Mesendoderm (in vitro differentiated cells): Measurements from ENCODE around the gene MAP3K13.
"Not testable (repeated sequence)": the region's sequence is repeated elsewhere in the genome, so short reads cannot be mapped to it uniquely, and the experiment has no call there.

ENCODE experiments used
- DNase-seq: peaks from one replicate; pipeline ENCODE4 v3.0.0; 2013
- H2AK5ac ChIP-seq: 2 replicates; pipeline ENCODE4 v1.6.1; 2013; ENCODE audit warnings: low read length, inconsistent platforms
- H2BK120ac ChIP-seq: 2 replicates; pipeline ENCODE4 v1.6.1; 2013; ENCODE audit warnings: low read depth, mild to moderate bottlenecking, low read length, moderate library complexity, mixed read lengths
- H2BK15ac ChIP-seq: replicated peaks from 2 replicates; pipeline ENCODE4 v1.6.1; 2013; ENCODE audit warnings: low read depth, mild to moderate bottlenecking, moderate library complexity
- H2BK5ac ChIP-seq: 2 replicates; pipeline ENCODE4 v1.6.1; 2013; ENCODE audit warnings: low read length, inconsistent platforms
- H3K18ac ChIP-seq: 2 replicates; pipeline ENCODE4 v1.6.1; 2013; ENCODE audit warnings: mild to moderate bottlenecking, low read length, mixed read lengths
- H3K23ac ChIP-seq: one replicate; pipeline ENCODE4 v1.6.1; 2013; ENCODE audit warnings: low read length
- H3K27ac ChIP-seq: 2 replicates; pipeline ENCODE4 v1.5.1; 2013; ENCODE audit warnings: low read depth, mild to moderate bottlenecking, inconsistent platforms, low read length, moderate library complexity
- H3K27me3 ChIP-seq: 2 replicates; pipeline ENCODE4 v1.6.1; 2013; ENCODE audit warnings: low read length, control low read depth, mild to moderate bottlenecking, inconsistent platforms; ENCODE audit not compliant: insufficient read depth, poor library complexity
- H3K36me3 ChIP-seq: 2 replicates; pipeline ENCODE4 v1.6.1; 2013; ENCODE audit warnings: low read length, inconsistent platforms; ENCODE audit not compliant: control insufficient read depth, insufficient read depth
- H3K4ac ChIP-seq: one replicate; pipeline ENCODE4 v1.6.1; 2013; ENCODE audit warnings: low read depth, mild to moderate bottlenecking, low read length, moderate library complexity
- H3K4me1 ChIP-seq: 2 replicates; pipeline ENCODE4 v1.6.1; 2013; ENCODE audit warnings: low read depth, low read length, inconsistent platforms; ENCODE audit not compliant: control insufficient read depth
- H3K4me2 ChIP-seq: 2 replicates; pipeline ENCODE4 v1.6.1; 2013; ENCODE audit warnings: low read length
- H3K4me3 ChIP-seq: 2 replicates; pipeline ENCODE4 v1.5.1; 2013; ENCODE audit warnings: mild to moderate bottlenecking, low read length
- H3K56ac ChIP-seq: one replicate; pipeline ENCODE4 v1.6.1; 2013; ENCODE audit warnings: low read length
- H3K79me1 ChIP-seq: 2 replicates; pipeline ENCODE4 v1.6.1; 2013; ENCODE audit warnings: low read length, inconsistent platforms
- H3K79me2 ChIP-seq: 2 replicates; pipeline ENCODE4 v1.6.1; 2013; ENCODE audit warnings: mild to moderate bottlenecking, low read length; ENCODE audit not compliant: control insufficient read depth, insufficient read depth
- H3K9ac ChIP-seq: 2 replicates; pipeline ENCODE4 v1.6.1; 2013; ENCODE audit warnings: low read length, inconsistent platforms
- H4K5ac ChIP-seq: one replicate; pipeline ENCODE4 v1.6.1; 2013; ENCODE audit warnings: low read length
- H4K8ac ChIP-seq: one replicate; pipeline ENCODE4 v1.6.1; 2013; ENCODE audit warnings: low read depth, mild to moderate bottlenecking, control low read depth, low read length, moderate library complexity
- WGBS: extraction: QIAGEN DNeasy Blood & Tissue Kit; methylation state at CpG from one replicate; pipeline ENCODE4 v1.1.7; 2013; ENCODE audit warnings: low lambda C conversion rate, missing lambda C conversion rate; ENCODE audit not compliant: insufficient coverage; ENCODE audit errors: extremely low coverage; 5-methylcytosine and 5-hydroxymethylcytosine counted together

Gene MAP3K13

GRCh38 chr3:185361920-185362319 lies 1.0 kb upstream of the MAP3K13 start:
- no peak overlapping the region for H4K8ac ChIP-seq
- H2BK5ac ChIP-seq, result no peak overlapping the region
- no peak overlapping the region for H3K56ac ChIP-seq
- H3K27ac ChIP-seq, result no peak overlapping the region
- no peaks in the 10 kb centered on the region for H3K36me3 ChIP-seq
- H3K23ac ChIP-seq, result no peak overlapping the region
- H3K79me1 ChIP-seq, result no peaks in the 10 kb centered on the region
- no peak for DNase-seq
- H4K5ac ChIP-seq, result no peak overlapping the region
- H3K27me3 ChIP-seq, result peaks cover 4% of the 10 kb centered on the region
- no peak overlapping the region for H3K9ac ChIP-seq
- H3K4ac ChIP-seq, result no peak overlapping the region
- H3K4me2 ChIP-seq, result no peak overlapping the region
- H2AK5ac ChIP-seq, result no peak overlapping the region
- no peak overlapping the region for H3K18ac ChIP-seq
- H2BK15ac ChIP-seq, result no peak overlapping the region
- H3K4me3 ChIP-seq, result no peak overlapping the region
- no peaks in the 10 kb centered on the region for H3K4me1 ChIP-seq
- H2BK120ac ChIP-seq, result no peak overlapping the region
- WGBS, result no CpG with 5 or more reads among the region's 2 CpGs
- no peaks in the 10 kb centered on the region for H3K79me2 ChIP-seq

- no peak overlapping the region for H2BK120ac ChIP-seq
These were observed 797 bp downstream of the MAP3K13 start for GRCh38 chr3:185363662-185364203.

GRCh38 chr3:185365291-185366073 lies 2.5 kb downstream of the MAP3K13 start:
- no peaks in the 10 kb centered on the region for H3K36me3 ChIP-seq
- H2BK15ac ChIP-seq, result no peak overlapping the region
- H3K4me2 ChIP-seq, result no peak overlapping the region
- no peaks in the 10 kb centered on the region for H3K79me1 ChIP-seq
- H4K5ac ChIP-seq, result no peak overlapping the region
- no peak overlapping the region for H3K23ac ChIP-seq
- no peak overlapping the region for H3K18ac ChIP-seq
- no peak overlapping the region for H3K27ac ChIP-seq
- H3K9ac ChIP-seq, result no peak overlapping the region
- H2BK120ac ChIP-seq, result no peak overlapping the region
- peaks cover 6% of the 10 kb centered on the region for H3K27me3 ChIP-seq
- H3K79me2 ChIP-seq, result no peaks in the 10 kb centered on the region
- H3K4me1 ChIP-seq, result no peaks in the 10 kb centered on the region
- H3K4ac ChIP-seq, result no peak overlapping the region
- H3K56ac ChIP-seq, result no peak overlapping the region
- no peak overlapping the region for H4K8ac ChIP-seq
- no peak overlapping the region for H3K4me3 ChIP-seq
- no CpG with 5 or more reads among the region's 3 CpGs for WGBS
- no peak overlapping the region for H2BK5ac ChIP-seq
- no peak overlapping the region for H2AK5ac ChIP-seq
- DNase-seq, result no peak

More at GRCh38 chr3:185363662-185364203, 797 bp downstream of the MAP3K13 start:
- no peak overlapping the region for H4K8ac ChIP-seq
- H4K5ac ChIP-seq, result no peak overlapping the region
- no peak overlapping the region for H2BK5ac ChIP-seq
- H3K4me3 ChIP-seq, result no peak overlapping the region
- no peak overlapping the region for H3K4ac ChIP-seq
- peak overlapping the region; percentile 42 for H3K4me2 ChIP-seq
- no peak overlapping the region for H3K9ac ChIP-seq
- no peaks in the 10 kb centered on the region for H3K79me1 ChIP-seq
- no peak overlapping the region for H3K23ac ChIP-seq
- H2AK5ac ChIP-seq, result no peak overlapping the region
- no peak overlapping the region for H2BK15ac ChIP-seq
- no peak overlapping the region for H3K18ac ChIP-seq
- H3K4me1 ChIP-seq, result no peaks in the 10 kb centered on the region
- H3K79me2 ChIP-seq, result no peaks in the 10 kb centered on the region
- WGBS, result no CpG with 5 or more reads among the region's 8 CpGs
- H3K27ac ChIP-seq, result no peak overlapping the region
- peak; percentile 11 for DNase-seq
- no peak overlapping the region for H3K56ac ChIP-seq
- peaks cover 4% of the 10 kb centered on the region for H3K27me3 ChIP-seq
- H3K36me3 ChIP-seq, result no peaks in the 10 kb centered on the region

GRCh38 chr3:185366074-185366335 lies 3.1 kb downstream of the MAP3K13 start:
- Histone ChIP-seq H3K9ac (no peak overlapping the region), H3K4me3 (no peak overlapping the region), H3K18ac (no peak overlapping the region), H3K27me3 (peaks cover 6% of the 10 kb centered on the region), H4K5ac (no peak overlapping the region), H3K4ac (no peak overlapping the region), H2BK15ac (no peak overlapping the region), H3K4me2 (no peak overlapping the region), H3K56ac (no peak overlapping the region), H2BK5ac (no peak overlapping the region), H2AK5ac (no peak overlapping the region), H3K36me3 (no peaks in the 10 kb centered on the region), H3K4me1 (no peaks in the 10 kb centered on the region), H2BK120ac (no peak overlapping the region), H4K8ac (no peak overlapping the region), H3K23ac (no peak overlapping the region), H3K79me1 (no peaks in the 10 kb centered on the region), H3K27ac (no peak overlapping the region), H3K79me2 (no peaks in the 10 kb centered on the region)
- WGBS, result no CpG with 5 or more reads among the region's 1 CpG
- no peak for DNase-seq

GRCh38 chr3:185366913-185367312 lies 4.0 kb downstream of the MAP3K13 start:
- no peak for DNase-seq
- H3K27me3 ChIP-seq, result peaks cover 6% of the 10 kb centered on the region
- no peak overlapping the region for H3K4me3 ChIP-seq
- H3K4me1 ChIP-seq, result peaks cover 2% of the 10 kb centered on the region
- H4K8ac ChIP-seq, result no peak overlapping the region
- H3K4me2 ChIP-seq, result no peak overlapping the region
- H3K56ac ChIP-seq, result no peak overlapping the region
- no peaks in the 10 kb centered on the region for H3K36me3 ChIP-seq
- no peak overlapping the region for H2AK5ac ChIP-seq
- H3K79me2 ChIP-seq, result no peaks in the 10 kb centered on the region
- no peak overlapping the region for H3K27ac ChIP-seq
- no peak overlapping the region for H4K5ac ChIP-seq
- no peak overlapping the region for H3K18ac ChIP-seq
- no peaks in the 10 kb centered on the region for H3K79me1 ChIP-seq
- H2BK15ac ChIP-seq, result no peak overlapping the region
- H3K9ac ChIP-seq, result no peak overlapping the region
- no peak overlapping the region for H3K23ac ChIP-seq
- H2BK120ac ChIP-seq, result no peak overlapping the region
- no peak overlapping the region for H2BK5ac ChIP-seq
- H3K4ac ChIP-seq, result no peak overlapping the region

- not testable (repeated sequence) for DNase-seq, H3K27ac ChIP-seq, H3K79me2 ChIP-seq, H3K56ac ChIP-seq, H3K4me3 ChIP-seq, H3K79me1 ChIP-seq, H2AK5ac ChIP-seq, H2BK5ac ChIP-seq, H3K4ac ChIP-seq, H4K5ac ChIP-seq, H3K4me1 ChIP-seq, H2BK120ac ChIP-seq, H3K4me2 ChIP-seq, H3K18ac ChIP-seq, H3K36me3 ChIP-seq, H3K9ac ChIP-seq, H2BK15ac ChIP-seq, H3K23ac ChIP-seq, H3K27me3 ChIP-seq, H4K8ac ChIP-seq
- WGBS, result no CpG with 5 or more reads among the region's 6 CpGs
These were observed 7.4 kb downstream of the MAP3K13 start for GRCh38 chr3:185370349-185370748.
